Measurements from ENCODE around the gene RHOF. TPM values are rescaled to one million over a fixed set of nuclear protein-coding genes. Genes with fewer than 3 reads are reported as not detected.

The RHOF gene
- total RNA-seq, 1 experiment from 2014 or later = 116 TPM

GRCh38 chr12:121827351-121828099, 34.0 kb upstream of the RHOF start (continued):
- no peak for TF ChIP-seq SRF (IDR thresholded peaks at IDR 0.05; ENCODE audit: low read depth)
- no peak for TF ChIP-seq REST (IDR thresholded peaks at IDR 0.05; ENCODE audit: low read depth)

- Histone ChIP-seq H3K27me3 (ENCODE audit: insufficient read depth, low read length) (no peaks in the 10 kb centered on the region), H3K4me3 (replicated peaks in 1 of 2; ENCODE audit: low read depth in 1 of 2, low read length in 2 of 2) (no peak overlapping the region), H3K9me2 (ENCODE audit: insufficient read depth) (no peaks in the 10 kb centered on the region), H4K20me1 (ENCODE audit: insufficient read depth) (no peaks in the 10 kb centered on the region), H3K4me2 (ENCODE audit: low read length) (no peak overlapping the region), H2AFZ (ENCODE audit: low read depth, low read length, poor library complexity, severe bottlenecking) (no peak overlapping the region), H3K9ac (ENCODE audit: low read length) (no peak overlapping the region), H3K79me2 (ENCODE audit: insufficient read depth, low read length) (no peaks in the 10 kb centered on the region; the same call in 1 of the 2 replicates), H3K4me1 (ENCODE audit: control insufficient read depth in 1 of 2, insufficient read depth in 2 of 2, low read length in 2 of 2) (no peaks in the 10 kb centered on the region), H3K27ac (ENCODE audit: low read depth, low read length) (no peak overlapping the region), H3K9me3 (ENCODE audit: control insufficient read depth in 1 of 2, insufficient read depth in 1 of 2, low read depth in 1 of 2, low read length in 2 of 2) (no peaks in the 10 kb centered on the region), H3K36me3 (ENCODE audit: control insufficient read depth in 1 of 2, insufficient read depth in 2 of 2, low read length in 2 of 2) (peaks cover 26 to 31% of the 10 kb centered on the region in 2 experiments; a peak in 3 of 4 replicates)
- no TSS peak for BruUV-seq (replicated peaks)
- RAD21 ChIA-PET (ENCODE audit: low non-redundant PET in 1 of 2, low total read pairs in 2 of 2, uncharacterized antibody in 2 of 2, unreplicated experiment in 2 of 2) = no interaction called here
- ATAC-seq = no peak
- CTCF ChIA-PET = interaction anchor here (0.7 to 1.1 kb wide), 2 partner anchors 15 to 32 kb away, joined by 3 to 4 read pairs; no protein-coding TSS in a partner anchor
- POLR2A ChIA-PET = no interaction called here
- no peak for TF ChIP-seq EGR1 (IDR thresholded peaks at IDR 0.05; ENCODE audit: low read depth)
- no peak for TF ChIP-seq EZH2phosphoT487 (IDR thresholded peaks at IDR 0.05; ENCODE audit: borderline replicate concordance)
- no peak for TF ChIP-seq YY1 (IDR thresholded peaks at IDR 0.05; ENCODE audit: extremely low read depth, insufficient replicate concordance, low read depth, low read length)
- no peak for TF ChIP-seq CBX3 (IDR thresholded peaks at IDR 0.05; ENCODE audit: low read depth)
- TF ChIP-seq TCF7L2 (IDR thresholded peaks at IDR 0.05; ENCODE audit: borderline replicate concordance, extremely low read depth, insufficient read depth, insufficient read length) = no peak
- TF ChIP-seq JUND (IDR thresholded peaks at IDR 0.05) = no peak
- TF ChIP-seq POLR2A (IDR thresholded peaks at IDR 0.05; ENCODE audit: borderline replicate concordance, extremely low read depth, insufficient read depth, insufficient read length) = no peak
- TF ChIP-seq CTCF (IDR thresholded peaks at IDR 0.05 in 2 of 3, conservative IDR thresholded peaks at IDR 0.05 in 1 of 3; ENCODE audit: borderline replicate concordance in 1 of 3, insufficient read depth in 1 of 3, low read depth in 2 of 3, low read length in 2 of 3) = no peak
- no peak for TF ChIP-seq REST (IDR thresholded peaks at IDR 0.05; ENCODE audit: low read depth)
- no peak for TF ChIP-seq SP1 (IDR thresholded peaks at IDR 0.05; ENCODE audit: low read depth)
- TF ChIP-seq SRF (IDR thresholded peaks at IDR 0.05; ENCODE audit: low read depth) = no peak
- intact Hi-C loops (cut with micrococcal nuclease) = no loop called here
- no peak for DNase-seq (ENCODE audit: low read depth, low spot score)
Measured at GRCh38 chr12:121826318-121827150, 33.0 kb upstream of the RHOF start.

Measured in HCT116 (cell line).